ENCODE data around the gene GPATCH3. TPM values are rescaled to one million over a fixed set of nuclear protein-coding genes. Genes with fewer than 3 reads are reported as not detected.
"Not testable (repeated sequence)": the region's sequence is repeated elsewhere in the genome, so short reads cannot be mapped to it uniquely, and the experiment has no call there.

The GPATCH3 gene
- total and polyA plus RNA-seq, 2 donors (not counting 3 experiments of a cell fraction or from before 2014, with no cell fraction given) = 12.1 to 17.7 TPM

DNA sequence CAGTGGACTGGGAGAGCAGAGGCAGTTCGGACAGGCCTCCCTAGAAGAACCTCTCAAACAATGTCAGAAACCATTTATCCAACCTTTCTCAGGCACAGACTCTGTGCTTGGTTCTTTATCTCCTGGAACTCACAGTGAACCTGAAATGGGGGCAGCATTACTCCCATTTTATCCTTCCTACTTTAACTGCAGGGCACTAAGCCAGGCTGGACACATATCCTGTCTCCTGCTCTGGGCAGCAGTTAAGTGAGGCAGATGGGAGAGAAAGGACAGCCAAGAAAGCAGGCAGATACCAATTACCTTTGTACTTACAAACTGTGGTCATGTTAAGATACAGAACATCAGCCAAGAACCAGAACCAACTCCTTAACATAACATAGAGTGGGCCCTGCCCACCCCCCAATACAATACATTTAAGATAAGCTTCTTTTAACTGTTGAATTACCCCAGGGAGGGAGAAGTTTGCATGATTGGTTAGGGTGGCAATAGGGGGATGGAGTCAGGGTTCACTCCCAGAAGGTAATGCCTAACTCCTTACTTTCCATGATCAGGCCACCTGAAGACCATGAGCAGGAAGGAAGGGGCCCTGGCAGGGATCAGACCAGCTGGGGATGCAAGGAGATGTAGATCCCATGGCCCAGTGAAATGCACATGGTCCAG is 49.1 kb upstream of the GPATCH3 start:
- Histone ChIP-seq H3K9me3 (replicated peaks; ENCODE audit: control insufficient read depth, insufficient read depth, low read length) (no peaks in the 10 kb centered on the region), H3K36me3 (ENCODE audit: control insufficient read depth in 2 of 2, extremely low read depth in 1 of 2, insufficient read depth in 2 of 2, low read length in 2 of 2) (peaks cover 9 to 17% of the 10 kb centered on the region in 2 experiments), H3K27ac (ENCODE audit: insufficient read depth, low read depth, low read length) (no peak overlapping the region), H4K20me1 (replicated peaks; ENCODE audit: control insufficient read depth, extremely low read depth, insufficient read depth, low read length) (no peaks in the 10 kb centered on the region), H3K27me3 (ENCODE audit: control insufficient read depth in 2 of 2, insufficient read depth in 2 of 2, low read length in 2 of 2) (no peaks in the 10 kb centered on the region), H2AFZ (ENCODE audit: low read depth, low read length) (no peak overlapping the region), H3K4me1 (ENCODE audit: control insufficient read depth, extremely low read depth, insufficient read depth, low read length) (peaks cover 8% of the 10 kb centered on the region), H3K4me2 (ENCODE audit: insufficient read depth, low read length) (no peak overlapping the region), H3K4me3 (replicated peaks in 1 of 3; ENCODE audit: insufficient read depth in 1 of 3, low read depth in 1 of 3, low read length in 3 of 3) (no peak overlapping the region), H3K9ac (replicated peaks; ENCODE audit: extremely low read depth, insufficient read depth, low read length) (no peak overlapping the region), H3K79me2 (ENCODE audit: control insufficient read depth, insufficient read depth, low read length) (no peaks in the 10 kb centered on the region), H3K9me1 (replicated peaks; ENCODE audit: control insufficient read depth, extremely low read depth, insufficient read depth, low read length) (no peaks in the 10 kb centered on the region)
- DNase-seq (ENCODE audit: low read depth, low spot score) (peak; percentile 26), FAIRE-seq (peak; percentile 33)
- CTCF ChIA-PET = interaction anchor here (1.5 kb wide), 1 partner anchor 14 kb away, joined by 3 read pairs; no protein-coding TSS in a partner anchor
- BruUV-seq (replicated peaks) = no TSS peak
- intact Hi-C loops (cut with micrococcal nuclease) (no loop called here), dilution Hi-C loops (cut with MboI; ENCODE audit: extremely low pct_ligation_motif_present, low sequenced_read_pairs) (no loop called here)
- POLR2A ChIA-PET = no interaction called here
- TF ChIP-seq, protein P1, sequence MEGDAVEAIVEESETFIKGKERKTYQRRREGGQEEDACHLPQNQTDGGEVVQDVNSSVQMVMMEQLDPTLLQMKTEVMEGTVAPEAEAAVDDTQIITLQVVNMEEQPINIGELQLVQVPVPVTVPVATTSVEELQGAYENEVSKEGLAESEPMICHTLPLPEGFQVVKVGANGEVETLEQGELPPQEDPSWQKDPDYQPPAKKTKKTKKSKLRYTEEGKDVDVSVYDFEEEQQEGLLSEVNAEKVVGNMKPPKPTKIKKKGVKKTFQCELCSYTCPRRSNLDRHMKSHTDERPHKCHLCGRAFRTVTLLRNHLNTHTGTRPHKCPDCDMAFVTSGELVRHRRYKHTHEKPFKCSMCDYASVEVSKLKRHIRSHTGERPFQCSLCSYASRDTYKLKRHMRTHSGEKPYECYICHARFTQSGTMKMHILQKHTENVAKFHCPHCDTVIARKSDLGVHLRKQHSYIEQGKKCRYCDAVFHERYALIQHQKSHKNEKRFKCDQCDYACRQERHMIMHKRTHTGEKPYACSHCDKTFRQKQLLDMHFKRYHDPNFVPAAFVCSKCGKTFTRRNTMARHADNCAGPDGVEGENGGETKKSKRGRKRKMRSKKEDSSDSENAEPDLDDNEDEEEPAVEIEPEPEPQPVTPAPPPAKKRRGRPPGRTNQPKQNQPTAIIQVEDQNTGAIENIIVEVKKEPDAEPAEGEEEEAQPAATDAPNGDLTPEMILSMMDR (IDR thresholded peaks at IDR 0.05; ENCODE audit: extremely low read depth in 1 of 2, insufficient read depth in 1 of 2, low read depth in 1 of 2, low read length in 2 of 2) = no peak
- TF ChIP-seq GATA2 (IDR thresholded peaks at IDR 0.05; ENCODE audit: insufficient read depth, insufficient read length, low read depth, low read length) = no peak
- TF ChIP-seq MYC (IDR thresholded peaks at IDR 0.05; ENCODE audit: low read depth, low read length) = no peak
- TF ChIP-seq POLR2A (IDR thresholded peaks at IDR 0.05; ENCODE audit: low read depth, low read length) = no peak
- no peak for TF ChIP-seq EZH2 (IDR thresholded peaks at IDR 0.05; ENCODE audit: borderline replicate concordance, low read depth, low read length, severe bottlenecking)
- no peak for TF ChIP-seq JUN (IDR thresholded peaks at IDR 0.05; ENCODE audit: borderline replicate concordance, insufficient read depth, insufficient read length, low read depth)
- no peak for TF ChIP-seq POLR2AphosphoS5 (IDR thresholded peaks at IDR 0.05; ENCODE audit: insufficient read depth, low read depth, low read length)
- TF ChIP-seq, protein P2, sequence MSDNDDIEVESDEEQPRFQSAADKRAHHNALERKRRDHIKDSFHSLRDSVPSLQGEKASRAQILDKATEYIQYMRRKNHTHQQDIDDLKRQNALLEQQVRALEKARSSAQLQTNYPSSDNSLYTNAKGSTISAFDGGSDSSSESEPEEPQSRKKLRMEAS (IDR thresholded peaks at IDR 0.05; ENCODE audit: insufficient read depth, insufficient read length) = no peak
- no peak for TF ChIP-seq FOS (IDR thresholded peaks at IDR 0.05; ENCODE audit: borderline replicate concordance, insufficient read depth, low read length)

DNA sequence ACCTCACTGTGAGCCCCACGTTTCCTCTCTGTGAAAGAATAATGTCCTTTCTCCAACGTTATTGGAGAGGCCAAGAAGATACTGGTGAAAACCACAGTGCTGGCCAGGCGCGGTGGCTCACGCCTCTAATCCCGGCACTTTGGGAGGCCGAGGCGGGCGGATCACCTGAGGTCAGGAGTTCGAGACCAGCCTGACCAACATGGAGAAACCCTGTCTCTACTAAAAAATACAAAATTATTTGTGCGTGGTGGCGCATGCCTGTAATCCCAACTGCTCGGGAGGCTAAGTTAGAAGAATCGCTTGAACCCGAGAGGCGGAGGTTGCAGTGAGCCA is 48.4 kb upstream of the GPATCH3 start:
- peaks cover 9 to 23% of the 10 kb centered on the region in 2 experiments for H3K36me3 ChIP-seq (ENCODE audit: control insufficient read depth in 2 of 2, extremely low read depth in 1 of 2, insufficient read depth in 2 of 2, low read length in 2 of 2)
- H3K27me3 ChIP-seq (ENCODE audit: control insufficient read depth in 2 of 2, insufficient read depth in 2 of 2, low read length in 2 of 2); H3K27ac ChIP-seq (ENCODE audit: insufficient read depth, low read depth, low read length); intact Hi-C loops (cut with micrococcal nuclease); H3K9me3 ChIP-seq (replicated peaks; ENCODE audit: control insufficient read depth, insufficient read depth, low read length); BruUV-seq (replicated peaks); H3K9ac ChIP-seq (replicated peaks; ENCODE audit: extremely low read depth, insufficient read depth, low read length); H3K4me3 ChIP-seq (replicated peaks in 1 of 3; ENCODE audit: insufficient read depth in 1 of 3, low read depth in 1 of 3, low read length in 3 of 3); dilution Hi-C loops (cut with MboI; ENCODE audit: extremely low pct_ligation_motif_present, low sequenced_read_pairs); H4K20me1 ChIP-seq (replicated peaks; ENCODE audit: control insufficient read depth, extremely low read depth, insufficient read depth, low read length); H3K79me2 ChIP-seq (ENCODE audit: control insufficient read depth, insufficient read depth, low read length); H3K4me2 ChIP-seq (ENCODE audit: insufficient read depth, low read length); DNase-seq (ENCODE audit: low read depth, low spot score); H3K4me1 ChIP-seq (ENCODE audit: control insufficient read depth, extremely low read depth, insufficient read depth, low read length); POLR2A ChIA-PET; H2AFZ ChIP-seq (ENCODE audit: low read depth, low read length); H3K9me1 ChIP-seq (replicated peaks; ENCODE audit: control insufficient read depth, extremely low read depth, insufficient read depth, low read length); FAIRE-seq: not testable (repeated sequence)
- CTCF ChIA-PET = interaction anchor here (1.1 kb wide), 1 partner anchor 148 kb away, joined by 4 read pairs; no protein-coding TSS in a partner anchor

Data from endothelial cell of umbilical vein (primary cell).